Gastrocnemius medialis (tissue), 4 donors: ENCODE data around the gene CEACAM21.

Experiments
- POLR2A ChIP-seq, 2 donors: fragments of 450-650 bp; IDR thresholded peaks; one replicate each; pipeline ENCODE4 v1.6.1; 2017; ENCODE audit warnings: antibody characterized with exemption in 2 of 2, mild to moderate bottlenecking in 2 of 2, moderate library complexity in 2 of 2
- TF ChIP-seq, protein P1 (sequence below), 5 experiments: fragments of 450-650 bp in 3 of 5; fragments of 200-600 bp in 2 of 5; sonication (generic) in 2 of 5; IDR thresholded peaks in 4 of 5; conservative IDR thresholded peaks in 1 of 5; 1 replicate in 4 of 5; 2 replicates in 1 of 5; pipeline ENCODE4 v1.5.1; 2016 to 2019; ENCODE audit warnings: antibody characterized with exemption in 5 of 5, mild to moderate bottlenecking in 3 of 5, moderate library complexity in 3 of 5

DNA sequence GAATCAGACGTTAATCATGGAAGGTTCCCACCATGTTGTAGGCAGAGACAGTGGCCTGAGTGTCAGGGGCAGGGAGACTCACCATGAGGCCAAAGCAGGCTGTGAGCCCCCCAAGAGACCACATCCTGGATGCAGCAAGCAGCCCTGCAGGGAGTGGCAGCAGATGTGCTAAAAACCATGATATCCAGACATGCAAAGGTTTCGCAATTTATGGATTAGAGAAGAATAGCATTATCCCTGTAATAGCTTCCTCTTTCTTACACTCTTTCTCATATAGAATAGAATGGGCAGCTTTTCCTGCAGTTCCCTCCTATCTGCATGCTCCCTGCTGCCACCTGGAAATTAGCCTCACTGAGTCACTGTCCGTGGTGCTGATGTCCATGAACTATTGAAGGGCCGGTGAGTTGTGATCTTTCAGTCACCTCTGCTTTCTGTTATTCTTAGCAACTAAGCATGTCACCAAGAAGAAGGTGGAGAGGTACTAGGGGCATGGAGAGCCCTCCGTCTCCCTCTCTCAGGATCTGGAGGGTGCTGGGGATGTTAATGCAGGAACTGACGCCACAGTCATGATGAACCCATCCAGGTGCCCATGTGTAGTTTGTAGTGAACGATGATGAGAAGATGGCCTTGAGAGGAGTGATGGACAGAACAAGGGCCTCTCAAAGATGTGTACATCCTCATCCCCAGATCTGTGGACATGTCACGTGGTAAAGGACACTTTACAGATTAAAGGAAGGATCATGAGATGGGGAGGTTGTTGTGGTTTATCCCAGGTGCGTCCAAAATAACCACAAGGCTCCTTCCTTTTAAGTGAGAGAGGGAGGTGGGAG is 41.0 kb downstream of the CEACAM21 start:
- TF ChIP-seq, protein P1, sequence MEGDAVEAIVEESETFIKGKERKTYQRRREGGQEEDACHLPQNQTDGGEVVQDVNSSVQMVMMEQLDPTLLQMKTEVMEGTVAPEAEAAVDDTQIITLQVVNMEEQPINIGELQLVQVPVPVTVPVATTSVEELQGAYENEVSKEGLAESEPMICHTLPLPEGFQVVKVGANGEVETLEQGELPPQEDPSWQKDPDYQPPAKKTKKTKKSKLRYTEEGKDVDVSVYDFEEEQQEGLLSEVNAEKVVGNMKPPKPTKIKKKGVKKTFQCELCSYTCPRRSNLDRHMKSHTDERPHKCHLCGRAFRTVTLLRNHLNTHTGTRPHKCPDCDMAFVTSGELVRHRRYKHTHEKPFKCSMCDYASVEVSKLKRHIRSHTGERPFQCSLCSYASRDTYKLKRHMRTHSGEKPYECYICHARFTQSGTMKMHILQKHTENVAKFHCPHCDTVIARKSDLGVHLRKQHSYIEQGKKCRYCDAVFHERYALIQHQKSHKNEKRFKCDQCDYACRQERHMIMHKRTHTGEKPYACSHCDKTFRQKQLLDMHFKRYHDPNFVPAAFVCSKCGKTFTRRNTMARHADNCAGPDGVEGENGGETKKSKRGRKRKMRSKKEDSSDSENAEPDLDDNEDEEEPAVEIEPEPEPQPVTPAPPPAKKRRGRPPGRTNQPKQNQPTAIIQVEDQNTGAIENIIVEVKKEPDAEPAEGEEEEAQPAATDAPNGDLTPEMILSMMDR (IDR thresholded peaks at IDR 0.05 in 4 of 5, conservative IDR thresholded peaks at IDR 0.05 in 1 of 5), result no peak
- no peak for TF ChIP-seq POLR2A (IDR thresholded peaks at IDR 0.05)
